Activated CD4-positive, CD25-positive, alpha-beta regulatory T cell (primary cell): ENCODE results near the gene SIRT6.
A peak's percentile ranks its signal among the peaks of the same experiment; 100 is the strongest.
"Not testable (repeated sequence)": the region's sequence is repeated elsewhere in the genome, so short reads cannot be mapped to it uniquely, and the experiment has no call there.

Source experiments
- DNase-seq, 4 experiments: peaks; one replicate each; lab custom pipeline; 2025; lab: John Stamatoyannopoulos, UW

The SIRT6 gene

GRCh38 chr19:4174213-4174894 lies 8.0 kb downstream of the SIRT6 start:
- no peak for DNase-seq

GRCh38 chr19:4173479-4174212 lies 8.7 kb downstream of the SIRT6 start:
- no peak for DNase-seq

- DNase-seq, result peak; percentile 42 to 56 (median 48)
Measured at GRCh38 chr19:4172861-4173473, 9.4 kb downstream of the SIRT6 start.

- no peak for DNase-seq
Measured at GRCh38 chr19:4171676-4172075, 10.7 kb downstream of the SIRT6 start.

GRCh38 chr19:4164262-4164661 lies 18.1 kb downstream of the SIRT6 start:
- DNase-seq, result no peak

GRCh38 chr19:4161415-4162077 lies 20.8 kb downstream of the SIRT6 start:
- no peak for DNase-seq

GRCh38 chr19:4157971-4158370 lies 24.4 kb downstream of the SIRT6 start:
- DNase-seq, result not testable (repeated sequence)

- DNase-seq, result no peak
Measured at GRCh38 chr19:4157164-4157563, 25.2 kb downstream of the SIRT6 start.

- DNase-seq, result no peak
Measured at GRCh38 chr19:4154571-4155312, 27.6 kb downstream of the SIRT6 start.

GRCh38 chr19:4152241-4152998 lies 29.9 kb downstream of the SIRT6 start:
- DNase-seq, result no peak

- no peak for DNase-seq
Measured at GRCh38 chr19:4151623-4152022, 30.7 kb downstream of the SIRT6 start.

GRCh38 chr19:4149518-4150288 lies 32.7 kb downstream of the SIRT6 start:
- no peak for DNase-seq

- DNase-seq, result no peak
Measured at GRCh38 chr19:4144666-4145249, 37.6 kb downstream of the SIRT6 start.

GRCh38 chr19:4142916-4143315 lies 39.4 kb downstream of the SIRT6 start:
- DNase-seq, result not testable (repeated sequence)

GRCh38 chr19:4140237-4140711 lies 42.1 kb downstream of the SIRT6 start:
- no peak for DNase-seq

GRCh38 chr19:4139614-4140236 lies 42.6 kb downstream of the SIRT6 start:
- DNase-seq, result peak; percentile 72 to 94 (median 84)

GRCh38 chr19:4138445-4138844 lies 43.9 kb downstream of the SIRT6 start:
- DNase-seq, result no peak

GRCh38 chr19:4136680-4137088 lies 45.7 kb downstream of the SIRT6 start:
- no peak for DNase-seq

GRCh38 chr19:4135386-4135785 lies 47.0 kb downstream of the SIRT6 start:
- DNase-seq, result not testable (repeated sequence)
